Right atrium auricular region (tissue), 2 donors: ENCODE results near the gene LSS. TPM values are rescaled to one million over a fixed set of nuclear protein-coding genes. Genes with fewer than 3 reads are reported as not detected.

ENCODE experiments used
- DNase-seq: peaks from one replicate; pipeline ENCODE4 v3.0.0-alpha.2; 2019; ENCODE audit warnings: low spot score
- H3K27ac ChIP-seq, 2 donors: fragments of 200-600 bp; sonication (generic); 1 replicate in 1 of 2; 2 replicates in 1 of 2; pipeline ENCODE4 v1.5.1; 2016 to 2019
- H3K27me3 ChIP-seq, 2 donors: fragments of 200-600 bp; sonication (generic); one replicate each; pipeline versions ENCODE4 v1.5.1 to v1.6.0; 2017 to 2019
- H3K36me3 ChIP-seq: fragments of 200-600 bp; sonication (generic); one replicate; pipeline ENCODE4 v1.5.1; 2016
- H3K4me1 ChIP-seq, 2 donors: fragments of 200-600 bp; sonication (generic); one replicate each; pipeline versions ENCODE4 v1.5.1 to v1.6.0; 2017 to 2019
- H3K4me3 ChIP-seq, 2 donors: fragments of 200-600 bp; sonication (generic); 1 replicate in 1 of 2; 2 replicates in 1 of 2; pipeline ENCODE4 v1.5.1; 2017 to 2019; ENCODE audit warnings: mild to moderate bottlenecking in 1 of 2, moderate library complexity in 1 of 2
- H3K9me3 ChIP-seq, 2 donors: fragments of 200-600 bp; sonication (generic); one replicate each; pipeline ENCODE4 v1.5.1; 2019
- total RNA-seq, 2 donors: library from RNA; depleted of rRNA; stranded (reverse); fragments of >200 nt; gene quantifications; one replicate each; pipeline ENCODE4 v1.1.0, GENCODE V29; 2016
- TF ChIP-seq, protein P1 (sequence below), 2 donors: fragments of 200-600 bp; sonication (generic); IDR thresholded peaks; one replicate each; pipeline ENCODE4 v1.5.1; 2019; ENCODE audit warnings: antibody characterized with exemption in 2 of 2

The LSS gene
- total RNA-seq, 2 donors from 2014 or later = 31.4 to 36.6 TPM

DNA sequence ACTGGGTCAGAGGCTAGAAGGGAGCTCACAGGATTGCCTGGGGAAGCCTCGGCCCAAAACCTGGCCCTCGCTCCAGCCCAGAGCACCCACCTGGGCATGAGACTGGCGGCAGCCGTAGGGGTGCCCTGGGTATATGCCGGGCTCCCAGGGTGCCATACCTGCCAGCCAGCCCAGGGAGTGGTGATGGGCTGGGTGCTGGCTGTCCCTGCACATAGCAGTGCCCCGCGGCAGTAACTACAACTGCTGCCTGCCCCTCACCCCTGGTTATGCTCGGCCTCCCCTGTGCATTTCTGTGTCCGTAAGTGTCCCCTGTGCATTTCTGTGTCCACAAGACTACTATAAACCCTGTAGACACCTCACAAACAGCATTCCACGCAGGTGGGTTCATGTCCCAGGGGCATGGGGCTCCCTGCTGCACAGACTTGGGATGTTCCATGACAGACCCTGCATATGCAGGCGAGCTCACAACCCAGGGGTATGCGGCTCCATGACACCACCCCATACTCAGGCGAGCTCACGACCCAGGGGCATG, 38.5 kb downstream of the LSS start:
- TF ChIP-seq, protein P1, sequence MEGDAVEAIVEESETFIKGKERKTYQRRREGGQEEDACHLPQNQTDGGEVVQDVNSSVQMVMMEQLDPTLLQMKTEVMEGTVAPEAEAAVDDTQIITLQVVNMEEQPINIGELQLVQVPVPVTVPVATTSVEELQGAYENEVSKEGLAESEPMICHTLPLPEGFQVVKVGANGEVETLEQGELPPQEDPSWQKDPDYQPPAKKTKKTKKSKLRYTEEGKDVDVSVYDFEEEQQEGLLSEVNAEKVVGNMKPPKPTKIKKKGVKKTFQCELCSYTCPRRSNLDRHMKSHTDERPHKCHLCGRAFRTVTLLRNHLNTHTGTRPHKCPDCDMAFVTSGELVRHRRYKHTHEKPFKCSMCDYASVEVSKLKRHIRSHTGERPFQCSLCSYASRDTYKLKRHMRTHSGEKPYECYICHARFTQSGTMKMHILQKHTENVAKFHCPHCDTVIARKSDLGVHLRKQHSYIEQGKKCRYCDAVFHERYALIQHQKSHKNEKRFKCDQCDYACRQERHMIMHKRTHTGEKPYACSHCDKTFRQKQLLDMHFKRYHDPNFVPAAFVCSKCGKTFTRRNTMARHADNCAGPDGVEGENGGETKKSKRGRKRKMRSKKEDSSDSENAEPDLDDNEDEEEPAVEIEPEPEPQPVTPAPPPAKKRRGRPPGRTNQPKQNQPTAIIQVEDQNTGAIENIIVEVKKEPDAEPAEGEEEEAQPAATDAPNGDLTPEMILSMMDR (IDR thresholded peaks at IDR 0.05) = no peak
- Histone ChIP-seq H3K9me3 (no peaks in the 10 kb centered on the region), H3K27me3 (no peaks in the 10 kb centered on the region), H3K36me3 (peaks cover 29% of the 10 kb centered on the region), H3K4me3 (no peak overlapping the region), H3K27ac (peak overlapping the region; percentile 80 to 89), H3K4me1 (peaks cover 0 to 53% of the 10 kb centered on the region in 2 donors)
- DNase-seq = peak; percentile 47

DNA sequence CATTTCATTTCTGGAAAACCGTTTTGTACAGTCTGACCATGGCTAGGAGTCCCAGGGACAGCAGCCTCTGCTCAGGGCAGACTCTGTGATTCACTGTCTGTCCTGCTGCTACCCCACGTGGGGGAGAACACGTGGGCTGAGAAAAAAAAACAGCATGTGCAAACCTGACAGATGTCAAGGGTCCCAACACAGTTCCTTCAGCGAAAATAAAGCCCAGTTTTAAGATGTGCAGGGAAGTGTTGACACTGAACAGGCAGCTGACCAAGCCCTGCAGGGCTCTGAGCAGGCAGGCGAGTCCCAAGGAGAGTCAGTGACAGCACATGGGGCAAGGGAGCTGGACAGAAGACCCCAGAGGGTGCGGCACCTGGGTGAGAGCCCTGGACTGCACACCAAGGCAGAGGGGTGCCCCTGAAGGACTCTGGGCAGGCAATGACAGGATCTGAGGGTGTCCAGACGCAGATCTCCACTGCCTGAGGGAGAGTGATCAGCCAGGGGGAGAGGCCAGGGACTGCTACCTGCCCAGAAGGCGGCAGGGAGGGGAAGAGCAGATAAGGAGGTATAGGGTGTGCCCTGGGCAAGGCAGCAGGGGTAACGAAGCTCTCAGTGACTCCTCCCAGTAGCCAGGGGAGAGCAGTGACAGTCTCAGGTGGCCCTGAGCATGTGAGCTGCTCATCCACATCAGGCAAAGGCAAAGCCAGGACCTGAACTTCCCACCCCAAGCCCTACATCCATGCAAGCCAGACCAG, 39.2 kb downstream of the LSS start:
- H3K36me3 ChIP-seq = peaks cover 23% of the 10 kb centered on the region
- DNase-seq = peak; percentile 54
- H3K27me3 ChIP-seq = no peaks in the 10 kb centered on the region
- TF ChIP-seq, protein P1 (IDR thresholded peaks at IDR 0.05) = no peak
- H3K9me3 ChIP-seq = no peaks in the 10 kb centered on the region
- H3K27ac ChIP-seq = peak overlapping the region; percentile 80 to 89
- peaks cover 0 to 53% of the 10 kb centered on the region in 2 donors for H3K4me1 ChIP-seq
- H3K4me3 ChIP-seq = no peak overlapping the region

DNA sequence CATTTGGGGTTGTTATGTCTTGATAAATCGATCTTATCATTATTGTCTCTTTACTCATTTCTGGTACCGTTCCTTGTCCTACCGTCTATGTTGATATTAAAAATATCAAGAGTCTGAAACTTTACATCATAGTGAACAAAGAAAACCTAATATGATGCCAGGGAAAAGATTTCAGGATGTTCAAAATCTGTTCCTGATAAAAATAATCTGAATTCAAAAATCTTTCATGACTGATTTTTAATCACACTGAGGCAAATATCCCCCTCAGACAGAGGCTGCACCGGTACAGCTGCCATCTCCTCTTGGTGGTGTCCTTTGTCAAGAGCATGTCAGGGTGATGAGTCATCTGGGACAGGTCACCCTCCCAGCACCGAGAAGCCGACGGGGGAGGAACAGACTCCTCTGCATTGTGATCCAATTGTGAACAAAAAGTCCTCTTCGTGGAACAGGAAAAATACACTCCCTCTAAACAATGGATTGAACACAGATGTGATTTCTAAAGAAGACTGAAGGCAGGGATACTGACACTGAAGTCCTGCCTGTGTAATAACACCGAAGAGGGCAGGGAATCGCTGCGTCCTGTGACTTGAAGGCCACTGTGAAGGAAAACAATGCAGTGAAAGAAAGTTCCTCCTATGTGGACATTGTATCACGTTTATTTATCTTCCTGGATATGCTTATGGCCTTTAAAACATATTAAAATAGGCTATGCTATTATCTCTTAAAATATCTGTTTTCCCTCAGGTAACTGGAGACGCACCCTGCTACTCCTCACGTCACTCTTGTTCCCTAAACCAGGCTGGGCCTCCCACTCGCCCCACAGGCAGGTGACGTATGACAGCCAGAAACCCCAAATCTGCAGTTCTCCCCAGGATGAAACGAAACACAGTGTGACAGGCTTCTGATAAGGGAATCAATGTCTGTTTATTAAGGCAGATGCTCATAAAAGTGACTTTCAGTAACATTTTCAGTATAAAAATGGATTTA, 40.1 kb downstream of the LSS start:
- Histone ChIP-seq H3K4me3 (no peak overlapping the region), H3K36me3 (peaks cover 14% of the 10 kb centered on the region), H3K9me3 (no peaks in the 10 kb centered on the region), H3K4me1 (peaks cover 0 to 58% of the 10 kb centered on the region in 2 donors), H3K27ac (peak overlapping the region; percentile 80 to 89), H3K27me3 (no peaks in the 10 kb centered on the region)
- TF ChIP-seq, protein P1 (IDR thresholded peaks at IDR 0.05) = no peak
- peak; percentile 82 for DNase-seq

DNA sequence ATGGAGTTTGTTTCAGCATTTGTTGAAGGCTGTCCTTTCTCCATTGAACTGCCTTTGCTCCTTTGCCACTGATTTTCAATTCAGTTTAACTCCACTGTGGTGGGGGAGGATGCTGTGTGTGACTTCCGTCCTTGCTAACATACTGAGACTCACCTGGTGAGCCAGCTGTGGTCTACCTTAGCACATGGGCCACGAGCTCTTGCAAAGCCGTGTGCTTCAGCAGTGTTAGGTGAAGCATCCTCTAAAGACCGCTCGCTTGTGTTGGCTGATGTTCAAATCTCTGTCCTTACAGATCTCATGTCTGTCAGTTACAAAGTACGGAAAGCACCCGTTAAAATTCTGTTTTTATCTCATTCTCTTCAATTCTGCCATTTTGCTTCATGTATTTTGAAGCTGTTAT, 40.8 kb downstream of the LSS start:
- TF ChIP-seq, protein P1 (IDR thresholded peaks at IDR 0.05) = no peak
- DNase-seq = peak; percentile 53
- H3K27ac ChIP-seq = peak overlapping the region; percentile 80 to 89
- no peaks in the 10 kb centered on the region for H3K9me3 ChIP-seq
- no peak overlapping the region for H3K4me3 ChIP-seq
- peaks cover 0 to 58% of the 10 kb centered on the region in 2 donors for H3K4me1 ChIP-seq
- H3K36me3 ChIP-seq = peaks cover 9% of the 10 kb centered on the region
- H3K27me3 ChIP-seq = no peaks in the 10 kb centered on the region

DNA sequence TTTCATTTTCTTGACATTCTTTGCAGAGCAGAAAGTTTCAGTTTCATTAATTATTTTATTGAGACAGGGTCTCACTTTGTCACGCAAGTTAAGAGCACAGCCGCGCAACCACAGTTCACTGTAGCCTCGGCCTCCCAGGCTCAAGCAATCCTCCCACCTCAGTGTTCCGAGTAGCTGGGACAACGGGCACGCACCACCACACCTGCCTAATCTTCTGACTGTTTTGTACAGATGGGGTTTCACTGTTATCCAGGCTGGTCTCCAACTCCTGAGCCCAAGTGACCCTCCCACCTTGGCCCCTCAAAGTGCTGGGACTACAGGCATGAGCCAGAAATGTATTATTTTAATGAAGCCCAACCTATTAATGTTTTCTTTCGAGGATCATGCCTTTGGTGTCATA, 41.3 kb downstream of the LSS start:
- peak overlapping the region in 1 of 2 donors; percentile 89 for H3K27ac ChIP-seq

More for the DNA sequence above, 41.3 kb downstream of the LSS start:
- Histone ChIP-seq H3K36me3 (peaks cover 3% of the 10 kb centered on the region), H3K4me1 (peaks cover 0 to 58% of the 10 kb centered on the region in 2 donors), H3K4me3 (no peak overlapping the region), H3K9me3 (no peaks in the 10 kb centered on the region), H3K27me3 (no peaks in the 10 kb centered on the region)
- TF ChIP-seq, protein P1 (IDR thresholded peaks at IDR 0.05) = no peak
- peak; percentile 48 for DNase-seq
